Ovary (tissue), 3 donors: Measurements from ENCODE around the gene SLC11A2.
"Not testable (repeated sequence)": the region's sequence is repeated elsewhere in the genome, so short reads cannot be mapped to it uniquely, and the experiment has no call there.

Experiments used
- EP300 ChIP-seq: sonication (generic); formaldehyde crosslinking; IDR thresholded peaks from one replicate; pipeline ENCODE4 v1.6.1; 2017; ENCODE audit warnings: antibody characterized with exemption
- POLR2A ChIP-seq: fragments of 450-650 bp; IDR thresholded peaks from one replicate; pipeline ENCODE4 v1.6.1; 2017; ENCODE audit warnings: antibody characterized with exemption, mild to moderate bottlenecking, moderate library complexity
- TF ChIP-seq, protein P1 (sequence below), 3 donors: fragments of 450-650 bp in 2 of 3; fragments of 200-600 bp in 1 of 3; IDR thresholded peaks; one replicate each; pipeline versions ENCODE4 v1.5.1 to v1.8.0; 2016 to 2022; ENCODE audit warnings: antibody characterized with exemption in 3 of 3, mild to moderate bottlenecking in 1 of 3
- donor health status: DM: no; HTN: no; CAD: no.

DNA sequence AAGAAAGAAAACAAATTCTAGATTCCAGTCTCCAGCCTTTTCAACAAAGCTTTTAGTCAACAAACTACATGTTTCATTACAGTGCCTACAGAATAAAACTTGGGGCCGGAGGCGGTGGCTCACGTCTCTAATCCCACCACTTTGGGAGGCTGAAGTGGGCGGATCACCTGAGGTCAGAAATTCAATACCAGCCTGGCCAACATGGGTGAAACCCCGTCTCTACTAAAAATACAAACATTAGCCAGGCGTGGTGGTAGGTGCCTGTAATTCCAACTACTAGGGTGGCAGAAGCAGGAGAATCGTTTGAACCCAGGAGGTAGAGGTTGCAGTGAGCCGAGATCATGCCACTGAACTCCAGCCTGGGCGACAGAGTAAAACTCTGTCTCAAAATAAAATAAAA, 11.7 kb downstream of the SLC11A2 start:
- TF ChIP-seq, protein P1, sequence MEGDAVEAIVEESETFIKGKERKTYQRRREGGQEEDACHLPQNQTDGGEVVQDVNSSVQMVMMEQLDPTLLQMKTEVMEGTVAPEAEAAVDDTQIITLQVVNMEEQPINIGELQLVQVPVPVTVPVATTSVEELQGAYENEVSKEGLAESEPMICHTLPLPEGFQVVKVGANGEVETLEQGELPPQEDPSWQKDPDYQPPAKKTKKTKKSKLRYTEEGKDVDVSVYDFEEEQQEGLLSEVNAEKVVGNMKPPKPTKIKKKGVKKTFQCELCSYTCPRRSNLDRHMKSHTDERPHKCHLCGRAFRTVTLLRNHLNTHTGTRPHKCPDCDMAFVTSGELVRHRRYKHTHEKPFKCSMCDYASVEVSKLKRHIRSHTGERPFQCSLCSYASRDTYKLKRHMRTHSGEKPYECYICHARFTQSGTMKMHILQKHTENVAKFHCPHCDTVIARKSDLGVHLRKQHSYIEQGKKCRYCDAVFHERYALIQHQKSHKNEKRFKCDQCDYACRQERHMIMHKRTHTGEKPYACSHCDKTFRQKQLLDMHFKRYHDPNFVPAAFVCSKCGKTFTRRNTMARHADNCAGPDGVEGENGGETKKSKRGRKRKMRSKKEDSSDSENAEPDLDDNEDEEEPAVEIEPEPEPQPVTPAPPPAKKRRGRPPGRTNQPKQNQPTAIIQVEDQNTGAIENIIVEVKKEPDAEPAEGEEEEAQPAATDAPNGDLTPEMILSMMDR (IDR thresholded peaks at IDR 0.05), result not testable (repeated sequence)
- TF ChIP-seq EP300, POLR2A: not testable (repeated sequence)
